Progenitor cell of endocrine pancreas (in vitro differentiated cells): ENCODE data around the gene FBLN1. TPM values are rescaled to one million over a fixed set of nuclear protein-coding genes. Genes with fewer than 3 reads are reported as not detected.

ENCODE experiments used
- DNase-seq: peaks from one replicate; pipeline ENCODE4 v3.0.0; 2021; ENCODE audit warnings: low spot score; ENCODE audit not compliant: unreplicated experiment
- H3K27ac Mint-ChIP-seq: 2 replicates; pipeline ENCODE4 v1.8.0; 2021; ENCODE audit warnings: mild to moderate bottlenecking, moderate library complexity, mixed read lengths
- H3K27me3 Mint-ChIP-seq: 2 replicates; pipeline ENCODE4 v1.8.0; 2021; ENCODE audit warnings: mixed read lengths
- H3K36me3 Mint-ChIP-seq: 2 replicates; pipeline ENCODE4 v1.8.0; 2022; ENCODE audit warnings: mixed read lengths; ENCODE audit not compliant: insufficient read depth
- H3K4me1 Mint-ChIP-seq: 2 replicates; pipeline ENCODE4 v1.8.0; 2021; ENCODE audit warnings: low read depth, mixed read lengths
- H3K4me3 Mint-ChIP-seq: 2 replicates; pipeline ENCODE4 v1.8.0; 2021; ENCODE audit warnings: low read depth, mild to moderate bottlenecking, moderate library complexity, mixed read lengths
- H3K9me3 Mint-ChIP-seq: 2 replicates; pipeline ENCODE4 v1.8.0; 2021; ENCODE audit warnings: low read depth, mixed read lengths
- CTCF ChIP-seq: fragments of 200-600 bp; sonication (generic); IDR thresholded peaks from one replicate; pipeline ENCODE4 v1.5.0; 2021; ENCODE audit warnings: antibody characterized with exemption, mild to moderate bottlenecking; ENCODE audit not compliant: unreplicated experiment
- total RNA-seq: library from RNA; stranded (reverse); gene quantifications from 2 replicates; pipeline ENCODE4 v1.2.1, GENCODE V29; 2021

FBLN1 gene
- total RNA-seq, 1 donor from 2014 or later: 258 TPM

- H3K36me3 Mint-ChIP-seq: no peaks in the 10 kb centered on the region
- H3K9me3 Mint-ChIP-seq: no peaks in the 10 kb centered on the region
- no peak for TF ChIP-seq CTCF
- peaks cover 8% of the 10 kb centered on the region for H3K4me1 Mint-ChIP-seq
- DNase-seq: no peak
- H3K27ac Mint-ChIP-seq: no peak overlapping the region
- peaks cover 8% of the 10 kb centered on the region for H3K27me3 Mint-ChIP-seq
- H3K4me3 Mint-ChIP-seq: no peak overlapping the region
Observed at GRCh38 chr22:45478108-45478771, 24.4 kb upstream of the FBLN1 start.

- DNase-seq: no peak
- peaks cover 4% of the 10 kb centered on the region for H3K9me3 Mint-ChIP-seq
- TF ChIP-seq CTCF: no peak
- no peak overlapping the region for H3K4me3 Mint-ChIP-seq
- peaks cover under 1% of the 10 kb centered on the region for H3K27me3 Mint-ChIP-seq
- peaks cover 14% of the 10 kb centered on the region for H3K4me1 Mint-ChIP-seq
- H3K36me3 Mint-ChIP-seq: no peaks in the 10 kb centered on the region
- H3K27ac Mint-ChIP-seq: no peak overlapping the region
Observed at GRCh38 chr22:45480717-45481116, 22.0 kb upstream of the FBLN1 start.

GRCh38 chr22:45481661-45482060 lies 21.0 kb upstream of the FBLN1 start:
- Mint-ChIP-seq H3K9me3 (peaks cover 8% of the 10 kb centered on the region), H3K36me3 (no peaks in the 10 kb centered on the region), H3K4me1 (peaks cover 14% of the 10 kb centered on the region), H3K27ac (no peak overlapping the region), H3K27me3 (no peaks in the 10 kb centered on the region), H3K4me3 (no peak overlapping the region)
- DNase-seq: no peak
- no peak for TF ChIP-seq CTCF

- peaks cover 9% of the 10 kb centered on the region for H3K9me3 Mint-ChIP-seq
- H3K4me1 Mint-ChIP-seq: peaks cover 14% of the 10 kb centered on the region
- no peak for TF ChIP-seq CTCF
- H3K36me3 Mint-ChIP-seq: no peaks in the 10 kb centered on the region
- no peak overlapping the region for H3K4me3 Mint-ChIP-seq
- DNase-seq: no peak
- no peak overlapping the region for H3K27ac Mint-ChIP-seq
- H3K27me3 Mint-ChIP-seq: no peaks in the 10 kb centered on the region
Observed at GRCh38 chr22:45482169-45482568, 20.5 kb upstream of the FBLN1 start.

GRCh38 chr22:45483319-45483718 lies 19.4 kb upstream of the FBLN1 start:
- peaks cover 14% of the 10 kb centered on the region for H3K4me1 Mint-ChIP-seq
- no peak overlapping the region for H3K4me3 Mint-ChIP-seq
- DNase-seq: no peak
- TF ChIP-seq CTCF: no peak
- no peaks in the 10 kb centered on the region for H3K27me3 Mint-ChIP-seq
- no peak overlapping the region for H3K27ac Mint-ChIP-seq
- H3K9me3 Mint-ChIP-seq: peaks cover 11% of the 10 kb centered on the region
- no peaks in the 10 kb centered on the region for H3K36me3 Mint-ChIP-seq
